A673 (cell line): ENCODE data around the gene MEGF11.

ENCODE experiments used
- EZH2 ChIP-seq: fragments of 200-600 bp; sonication (generic); IDR thresholded peaks from 2 replicates; pipeline ENCODE4 v1.6.1; 2017; ENCODE audit warnings: borderline replicate concordance, low read depth, mild to moderate bottlenecking, mixed read lengths, antibody characterized with exemption, low read length; ENCODE audit not compliant: poor library complexity, severe bottlenecking
- TF ChIP-seq, protein P1 (sequence below): fragments of 300-800, 200-600 bp; sonication (generic); conservative IDR thresholded peaks from 2 replicates; pipeline ENCODE4 v1.5.1; 2017; ENCODE audit warnings: low read depth, mild to moderate bottlenecking, antibody characterized with exemption, low read length, moderate library complexity, mixed read lengths

- TF ChIP-seq, protein P1, sequence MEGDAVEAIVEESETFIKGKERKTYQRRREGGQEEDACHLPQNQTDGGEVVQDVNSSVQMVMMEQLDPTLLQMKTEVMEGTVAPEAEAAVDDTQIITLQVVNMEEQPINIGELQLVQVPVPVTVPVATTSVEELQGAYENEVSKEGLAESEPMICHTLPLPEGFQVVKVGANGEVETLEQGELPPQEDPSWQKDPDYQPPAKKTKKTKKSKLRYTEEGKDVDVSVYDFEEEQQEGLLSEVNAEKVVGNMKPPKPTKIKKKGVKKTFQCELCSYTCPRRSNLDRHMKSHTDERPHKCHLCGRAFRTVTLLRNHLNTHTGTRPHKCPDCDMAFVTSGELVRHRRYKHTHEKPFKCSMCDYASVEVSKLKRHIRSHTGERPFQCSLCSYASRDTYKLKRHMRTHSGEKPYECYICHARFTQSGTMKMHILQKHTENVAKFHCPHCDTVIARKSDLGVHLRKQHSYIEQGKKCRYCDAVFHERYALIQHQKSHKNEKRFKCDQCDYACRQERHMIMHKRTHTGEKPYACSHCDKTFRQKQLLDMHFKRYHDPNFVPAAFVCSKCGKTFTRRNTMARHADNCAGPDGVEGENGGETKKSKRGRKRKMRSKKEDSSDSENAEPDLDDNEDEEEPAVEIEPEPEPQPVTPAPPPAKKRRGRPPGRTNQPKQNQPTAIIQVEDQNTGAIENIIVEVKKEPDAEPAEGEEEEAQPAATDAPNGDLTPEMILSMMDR: no peak
- no peak for TF ChIP-seq EZH2
Observed at GRCh38 chr15:65910341-65910740, 343.2 kb downstream of the MEGF11 start.
